Measurements from ENCODE around the gene MAJIN.
A peak's percentile ranks its signal among the peaks of the same experiment; 100 is the strongest.

Gene MAJIN

GRCh38 chr11:64919627-64920026 is 52.3 kb downstream of the MAJIN start:
- no peak for TF ChIP-seq CTCF (IDR thresholded peaks at IDR 0.05; ENCODE audit: low read depth, low read length, missing control alignments)
- no peak for DNase-seq (ENCODE audit: extremely low read depth, low read depth)
- H3K4me3 ChIP-seq (replicated peaks; ENCODE audit: low read depth, low read length), result no peak overlapping the region

GRCh38 chr11:64918017-64918416 is 53.9 kb downstream of the MAJIN start:
- peak; percentile 20 for TF ChIP-seq CTCF (IDR thresholded peaks at IDR 0.05; ENCODE audit: low read depth, low read length, missing control alignments)
- peak overlapping the region; percentile 95 for H3K4me3 ChIP-seq (replicated peaks; ENCODE audit: low read depth, low read length)
- peak; percentile 17 for DNase-seq (ENCODE audit: extremely low read depth, low read depth)

DNA sequence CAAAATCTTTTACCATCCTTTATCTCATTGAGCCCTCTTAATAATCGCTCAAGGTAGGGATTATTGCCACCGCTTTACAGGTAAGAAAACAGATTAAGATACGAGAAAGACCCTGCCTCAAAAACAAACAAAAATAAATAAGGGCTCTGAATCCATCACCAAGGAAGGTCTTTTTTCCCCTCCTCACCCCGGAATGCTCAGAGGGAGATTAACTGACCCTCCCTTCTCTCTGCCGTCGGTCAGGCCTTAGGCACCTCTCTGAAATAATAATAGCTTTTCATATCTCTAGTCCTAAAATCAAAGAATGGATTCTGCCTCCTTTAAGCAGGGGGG is 54.3 kb downstream of the MAJIN start:
- H3K4me3 ChIP-seq (replicated peaks; ENCODE audit: low read depth, low read length), result peak overlapping the region; percentile 95
- TF ChIP-seq CTCF (IDR thresholded peaks at IDR 0.05; ENCODE audit: low read depth, low read length, missing control alignments), result no peak
- no peak for DNase-seq (ENCODE audit: extremely low read depth, low read depth)

DNA sequence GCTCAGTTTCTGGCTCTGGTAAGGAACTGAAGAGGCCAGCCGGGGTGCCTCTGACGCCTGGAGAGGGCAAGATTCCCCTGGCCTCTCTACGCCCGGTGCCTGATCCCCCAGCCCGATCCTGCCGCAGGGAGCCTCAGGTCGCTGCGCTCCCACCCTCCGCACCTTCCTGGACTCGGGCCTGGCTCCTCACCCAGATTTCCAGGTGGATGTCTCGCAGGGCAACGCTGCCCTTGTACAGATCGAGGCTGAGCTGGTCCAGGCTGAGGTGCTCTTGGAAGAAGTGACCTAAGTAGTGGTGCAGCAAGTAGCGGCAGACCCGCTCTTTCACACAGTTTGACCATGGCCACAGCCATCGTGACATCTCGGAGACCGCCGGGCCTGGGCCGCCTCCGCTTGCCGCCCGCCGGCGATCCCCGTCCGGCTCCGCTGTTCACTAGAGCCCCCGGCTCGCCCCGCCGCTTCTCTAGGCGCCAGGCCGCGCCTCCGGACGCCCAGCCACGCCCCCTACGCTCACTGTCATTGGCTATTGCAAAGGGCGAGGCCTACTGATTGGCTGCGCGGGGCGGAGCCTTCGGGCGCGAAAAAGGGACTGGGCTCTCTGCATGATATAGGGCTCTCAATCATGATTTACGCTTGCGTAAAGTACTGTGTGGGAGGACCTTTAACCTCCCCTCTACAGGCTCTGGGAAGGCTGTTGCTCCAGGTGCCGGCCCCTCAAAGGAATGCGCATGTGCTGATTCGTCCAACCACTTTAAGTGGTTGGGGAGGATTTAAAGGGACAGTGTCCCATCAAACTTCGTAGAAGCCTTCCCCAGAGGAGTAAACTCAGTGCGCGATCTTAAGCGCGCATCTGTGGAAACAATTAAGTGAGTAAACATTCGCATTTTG is 54.9 kb downstream of the MAJIN start, which contains the start of gene ATG2A:
ATG2A (minus strand) TSS at position 435 of the 888 bp plus-strand sequence; CDS start at position 361, 74 bp downstream.
- H3K4me3 ChIP-seq (replicated peaks; ENCODE audit: low read depth, low read length), result peak within 1 kb of the TSS; percentile 95
- no peak for TF ChIP-seq CTCF (IDR thresholded peaks at IDR 0.05; ENCODE audit: low read depth, low read length, missing control alignments)
- DNase-seq (ENCODE audit: extremely low read depth, low read depth), result peak; percentile 100

DNA sequence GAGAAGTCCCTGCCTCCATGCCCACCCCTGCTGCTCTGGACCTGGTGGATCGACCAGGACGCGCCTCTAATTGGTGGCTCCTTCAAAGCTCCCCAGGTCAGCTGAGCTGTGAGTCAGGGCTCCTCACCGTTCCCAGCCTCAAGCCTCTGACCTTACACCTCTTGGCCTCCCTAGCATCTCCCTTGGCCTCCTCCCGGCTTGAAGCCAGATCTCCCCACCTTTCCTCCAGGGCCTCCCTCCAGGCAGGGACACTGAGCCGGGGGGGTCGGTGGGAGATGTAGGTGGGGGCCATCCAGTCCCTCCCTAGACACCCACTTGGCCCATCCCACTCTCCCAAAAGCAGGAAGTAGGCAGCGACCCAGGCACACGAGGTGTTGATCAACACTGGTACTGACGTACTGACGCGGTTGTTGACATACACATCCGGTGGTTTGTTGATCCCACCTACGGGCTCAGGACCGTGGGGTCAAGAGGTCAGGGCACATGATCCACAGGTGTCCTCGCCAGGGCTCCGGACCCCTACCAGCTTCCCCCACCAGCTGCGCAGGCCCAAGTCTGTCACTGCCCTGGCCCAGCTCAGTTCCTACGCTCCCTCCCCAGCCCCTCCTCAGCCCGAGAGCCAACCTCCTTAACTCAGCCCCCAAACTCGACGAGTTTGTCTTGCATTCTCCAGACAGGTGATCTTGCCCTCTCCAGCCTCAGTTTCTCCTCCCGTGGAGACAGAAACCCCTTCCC is 55.7 kb downstream of the MAJIN start:
- peak overlapping the region; percentile 95 for H3K4me3 ChIP-seq (replicated peaks; ENCODE audit: low read depth, low read length)
- TF ChIP-seq CTCF (IDR thresholded peaks at IDR 0.05; ENCODE audit: low read depth, low read length, missing control alignments), result no peak
- peak; percentile 30 for DNase-seq (ENCODE audit: extremely low read depth, low read depth)

- peak overlapping the region; percentile 95 for H3K4me3 ChIP-seq (replicated peaks; ENCODE audit: low read depth, low read length)
- no peak for TF ChIP-seq CTCF (IDR thresholded peaks at IDR 0.05; ENCODE audit: low read depth, low read length, missing control alignments)
- no peak for DNase-seq (ENCODE audit: extremely low read depth, low read depth)
These were observed 56.5 kb downstream of the MAJIN start for GRCh38 chr11:64915376-64915887.
